ENCODE measurements around the gene EPHA7. TPM values are rescaled to one million over a fixed set of nuclear protein-coding genes. Genes with fewer than 3 reads are reported as not detected.

EPHA7 gene
- total RNA-seq, 1 experiment from 2014 or later: not detected

DNA sequence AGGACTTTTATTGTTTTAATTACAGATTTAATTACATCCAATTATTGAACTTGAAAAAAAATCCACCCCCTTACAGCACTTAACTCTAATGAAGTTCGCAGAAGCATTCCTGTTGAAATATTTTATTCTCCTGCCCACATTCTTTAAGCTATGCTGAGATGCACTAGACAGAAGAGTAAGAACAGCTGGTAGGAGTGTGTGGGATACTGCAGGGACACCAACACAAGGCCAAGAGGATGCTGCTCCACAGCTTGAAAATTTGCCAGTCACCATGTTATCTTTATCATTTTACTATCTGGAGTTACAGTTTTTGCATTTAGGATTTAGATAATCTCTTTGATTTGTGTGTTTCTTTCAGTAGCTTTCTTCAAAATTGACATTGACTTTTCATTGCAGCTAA is 180.7 kb downstream of the EPHA7 start (continued):
- TF ChIP-seq ZBTB33 (IDR thresholded peaks at IDR 0.05; ENCODE audit: extremely low read depth, insufficient replicate concordance, low read length) (no peak), ATF3 (IDR thresholded peaks at IDR 0.05) (no peak), FOSL1 (IDR thresholded peaks at IDR 0.05; ENCODE audit: low read depth) (no peak), EZH2phosphoT487 (IDR thresholded peaks at IDR 0.05; ENCODE audit: borderline replicate concordance) (no peak), TCF7L2 (IDR thresholded peaks at IDR 0.05; ENCODE audit: borderline replicate concordance, extremely low read depth, insufficient read depth, insufficient read length) (no peak), RAD21 (IDR thresholded peaks at IDR 0.05; ENCODE audit: low read depth) (no peak), ELF1 (IDR thresholded peaks at IDR 0.05; ENCODE audit: borderline replicate concordance, low read depth) (no peak), EZH2 (IDR thresholded peaks at IDR 0.05) (no peak)

DNA sequence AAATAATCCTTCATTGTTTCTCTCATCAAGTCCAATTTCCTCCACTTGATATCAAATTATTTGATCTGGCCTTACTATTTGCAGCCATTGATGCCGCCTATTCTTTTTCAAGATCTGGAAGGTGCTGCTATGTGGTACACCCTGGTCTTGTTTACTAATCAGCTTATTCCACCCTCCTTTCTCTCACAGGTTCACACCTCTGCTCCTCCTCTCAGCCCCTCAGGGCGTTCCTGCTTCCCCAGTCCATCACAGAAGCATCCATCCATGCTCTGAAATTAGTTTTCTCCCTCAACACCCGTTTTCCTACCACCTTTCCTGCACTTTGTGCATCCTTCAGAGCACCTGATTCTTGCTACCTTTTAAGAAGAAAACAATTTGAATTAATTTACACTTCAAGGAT is 183.6 kb downstream of the EPHA7 start:
- ChIA-PET POLR2A (no interaction called here), CTCF (no interaction called here), RAD21 (ENCODE audit: low non-redundant PET in 1 of 2, low total read pairs in 2 of 2, uncharacterized antibody in 2 of 2, unreplicated experiment in 2 of 2) (no interaction called here)
- Histone ChIP-seq H2AFZ (ENCODE audit: low read depth, low read length, poor library complexity, severe bottlenecking) (no peak overlapping the region), H3K79me2 (ENCODE audit: insufficient read depth, low read length) (no peaks in the 10 kb centered on the region), H3K4me1 (ENCODE audit: control insufficient read depth in 1 of 2, insufficient read depth in 2 of 2, low read length in 2 of 2) (no peaks in the 10 kb centered on the region), H3K9ac (ENCODE audit: low read length) (no peak overlapping the region), H3K27ac (ENCODE audit: low read depth, low read length) (no peak overlapping the region), H3K9me3 (ENCODE audit: control insufficient read depth in 1 of 2, insufficient read depth in 1 of 2, low read depth in 1 of 2, low read length in 2 of 2) (peaks cover 0 to 11% of the 10 kb centered on the region in 2 experiments; a peak in 2 of 4 replicates), H4K20me1 (ENCODE audit: insufficient read depth) (no peaks in the 10 kb centered on the region), H3K27me3 (ENCODE audit: insufficient read depth, low read length) (no peaks in the 10 kb centered on the region), H3K4me2 (ENCODE audit: low read length) (no peak overlapping the region), H3K9me2 (ENCODE audit: insufficient read depth) (no peaks in the 10 kb centered on the region), H3K4me3 (replicated peaks in 1 of 2; ENCODE audit: low read depth in 1 of 2, low read length in 2 of 2) (no peak overlapping the region), H3K36me3 (ENCODE audit: control insufficient read depth in 1 of 2, insufficient read depth in 2 of 2, low read length in 2 of 2) (no peaks in the 10 kb centered on the region)
- ATAC-seq (no peak), DNase-seq (ENCODE audit: low read depth, low spot score) (no peak)
- BruUV-seq (replicated peaks): no TSS peak
- no peak for TF ChIP-seq POLR2AphosphoS5 (IDR thresholded peaks at IDR 0.05; ENCODE audit: low read depth, low read length)
- TF ChIP-seq SP1 (IDR thresholded peaks at IDR 0.05; ENCODE audit: low read depth): no peak
- TF ChIP-seq ATF3 (IDR thresholded peaks at IDR 0.05): no peak
- TF ChIP-seq JUND (IDR thresholded peaks at IDR 0.05): no peak
- TF ChIP-seq RAD21 (IDR thresholded peaks at IDR 0.05; ENCODE audit: low read depth): no peak
- TF ChIP-seq SRF (IDR thresholded peaks at IDR 0.05; ENCODE audit: low read depth): no peak
- no peak for TF ChIP-seq MAX (IDR thresholded peaks at IDR 0.05)
- TF ChIP-seq EGR1 (IDR thresholded peaks at IDR 0.05; ENCODE audit: low read depth): no peak
- no peak for TF ChIP-seq ZFX (IDR thresholded peaks at IDR 0.05)
- intact Hi-C loops (cut with micrococcal nuclease): no loop called here
